Cardiac muscle cell (in vitro differentiated cells and primary cell): Measurements from ENCODE around the gene NDST1. TPM values are rescaled to one million over a fixed set of nuclear protein-coding genes. Genes with fewer than 3 reads are reported as not detected.
"Not testable (repeated sequence)": the region's sequence is repeated elsewhere in the genome, so short reads cannot be mapped to it uniquely, and the experiment has no call there.

Experiments used
- DNase-seq, 2 donors: peaks; one replicate each; pipeline versions ENCODE4 v3.0.0 to v3.0.0-alpha.2; 2010 to 2017; ENCODE audit warnings: low read depth in 1 of 2, low spot score in 1 of 2
- H3K27ac ChIP-seq: fragments of 200-600 bp; sonication (generic); 2 replicates; pipeline ENCODE4 v1.5.1; 2016
- H3K27me3 ChIP-seq: fragments of 200-600 bp; sonication (generic); 2 replicates; pipeline ENCODE4 v1.6.0; 2016; ENCODE audit warnings: control low read depth
- H3K36me3 ChIP-seq: fragments of 200-600 bp; sonication (generic); 2 replicates; pipeline ENCODE4 v1.5.1; 2016; ENCODE audit warnings: control low read depth
- H3K4me1 ChIP-seq: fragments of 200-600 bp; sonication (generic); 2 replicates; pipeline ENCODE4 v1.8.1; 2017; ENCODE audit warnings: low read depth, mild to moderate bottlenecking, mixed run types
- H3K4me3 ChIP-seq: fragments of 200-600 bp; sonication (generic); 2 replicates; pipeline ENCODE4 v1.5.1; 2016; ENCODE audit warnings: mild to moderate bottlenecking
- H3K9me3 ChIP-seq: fragments of 200-600 bp; sonication (generic); 2 replicates; pipeline ENCODE4 v1.5.1; 2017; ENCODE audit warnings: low read depth, mild to moderate bottlenecking, control low read depth
- CTCF ChIP-seq: IDR thresholded peaks from 2 replicates; pipeline ENCODE4 v1.5.1; 2012; ENCODE audit warnings: low read depth, mild to moderate bottlenecking, low read length
- polyA plus RNA-seq: library from polyadenylated mRNA; unstranded; fragments of >200 nt; fragmentation: Nextera tagmentation; extraction: Ambion mirVana; gene quantifications from 2 replicates; pipeline ENCODE4 v1.2.1, GENCODE V29; 2016
- total RNA-seq: library from RNA; depleted of rRNA; stranded (reverse); fragments of >200 nt; gene quantifications from 2 replicates; pipeline ENCODE4 v1.2.3, GENCODE V29; 2016

The NDST1 gene
- total and polyA plus RNA-seq, 2 experiments from 2014 or later: 26.6 to 97.6 TPM

GRCh38 chr5:150465927-150466326 lies 42.0 kb upstream of the NDST1 start:
- no peak for DNase-seq
- Histone ChIP-seq H3K36me3 (no peaks in the 10 kb centered on the region), H3K9me3 (no peaks in the 10 kb centered on the region), H3K4me3 (no peak overlapping the region), H3K4me1 (peaks cover 8% of the 10 kb centered on the region), H3K27me3 (no peaks in the 10 kb centered on the region), H3K27ac (no peak overlapping the region)
- no peak for TF ChIP-seq CTCF

GRCh38 chr5:150468206-150468605 lies 39.7 kb upstream of the NDST1 start:
- Histone ChIP-seq H3K4me1 (no peaks in the 10 kb centered on the region), H3K27ac (no peak overlapping the region), H3K36me3 (no peaks in the 10 kb centered on the region), H3K27me3 (no peaks in the 10 kb centered on the region), H3K9me3 (no peaks in the 10 kb centered on the region), H3K4me3 (no peak overlapping the region)
- TF ChIP-seq CTCF: no peak
- no peak for DNase-seq

- H3K4me3 ChIP-seq: no peak overlapping the region
- H3K36me3 ChIP-seq: no peaks in the 10 kb centered on the region
- DNase-seq: peak in 1 of 2 donors; percentile 95
- TF ChIP-seq CTCF: no peak
- no peaks in the 10 kb centered on the region for H3K9me3 ChIP-seq
- H3K27me3 ChIP-seq: no peaks in the 10 kb centered on the region
- H3K27ac ChIP-seq: no peak overlapping the region
- H3K4me1 ChIP-seq: peaks cover 7% of the 10 kb centered on the region
These were observed 38.0 kb upstream of the NDST1 start for GRCh38 chr5:150469718-150470469.

- Histone ChIP-seq H3K4me1 (peaks cover 12% of the 10 kb centered on the region), H3K36me3 (no peaks in the 10 kb centered on the region), H3K27ac (peak overlapping the region; percentile 84), H3K27me3 (no peaks in the 10 kb centered on the region), H3K4me3 (no peak overlapping the region), H3K9me3 (no peaks in the 10 kb centered on the region)
- peak; percentile 5 for TF ChIP-seq CTCF
- peak; percentile 28 to 75 for DNase-seq
These were observed 34.1 kb upstream of the NDST1 start for GRCh38 chr5:150473673-150474358.

- not testable (repeated sequence) for H3K27me3 ChIP-seq, DNase-seq, H3K9me3 ChIP-seq, H3K36me3 ChIP-seq, H3K27ac ChIP-seq, H3K4me3 ChIP-seq
- peaks cover 12% of the 10 kb centered on the region for H3K4me1 ChIP-seq
These were observed 31.4 kb upstream of the NDST1 start for GRCh38 chr5:150476568-150476967.

- no peaks in the 10 kb centered on the region for H3K27me3 ChIP-seq
- H3K4me1 ChIP-seq: peaks cover 10% of the 10 kb centered on the region
- H3K4me3 ChIP-seq: no peak overlapping the region
- TF ChIP-seq CTCF: no peak
- no peaks in the 10 kb centered on the region for H3K9me3 ChIP-seq
- H3K36me3 ChIP-seq: no peaks in the 10 kb centered on the region
- no peak for DNase-seq
- no peak overlapping the region for H3K27ac ChIP-seq
These were observed 28.5 kb upstream of the NDST1 start for GRCh38 chr5:150479416-150479815.
